ENCODE measurements around the gene CIB4. TPM values are rescaled to one million over a fixed set of nuclear protein-coding genes. Genes with fewer than 3 reads are reported as not detected.
"Not testable (repeated sequence)": the region's sequence is repeated elsewhere in the genome, so short reads cannot be mapped to it uniquely, and the experiment has no call there.

The CIB4 gene
- total and polyA plus RNA-seq, 9 of the 15 experiments (the other 6 are each of a cell fraction or from before 2014, with no cell fraction given): not detected

- TF ChIP-seq TEAD4 (IDR thresholded peaks at IDR 0.05; ENCODE audit: low read length) (no peak), TEAD4 (CRISPR knock-in tag; IDR thresholded peaks at IDR 0.05; ENCODE audit: borderline replicate concordance) (no peak)
Measured at GRCh38 chr2:26668041-26668440, 26.9 kb upstream of the CIB4 start (continued).

GRCh38 chr2:26666671-26667070 is 25.5 kb upstream of the CIB4 start:
- H3K9me3 ChIP-seq (replicated peaks; ENCODE audit: control insufficient read depth, insufficient read depth, low read depth, low read length): no peaks in the 10 kb centered on the region
- no peaks in the 10 kb centered on the region for H3K9me1 ChIP-seq (ENCODE audit: control insufficient read depth, insufficient read depth, low read length)
- intact Hi-C loops (cut with micrococcal nuclease) (no loop called here), in situ Hi-C loops (cut with MboI) (no loop called here)
- no peaks in the 10 kb centered on the region for H4K20me1 ChIP-seq (replicated peaks; ENCODE audit: control insufficient read depth, insufficient read depth, low read length)
- H3K79me2 ChIP-seq (ENCODE audit: control insufficient read depth, insufficient read depth, low read length): no peaks in the 10 kb centered on the region
- H3K4me3 ChIP-seq: no peak overlapping the region
- TF ChIP-seq EGR1 (conservative IDR thresholded peaks at IDR 0.05) (no peak), ZNF707 (CRISPR knock-in tag; conservative IDR thresholded peaks at IDR 0.05) (no peak), FOXA1 (IDR thresholded peaks at IDR 0.05; ENCODE audit: borderline replicate concordance) (no peak), SOX6 (IDR thresholded peaks at IDR 0.05) (no peak), LEF1 (IDR thresholded peaks at IDR 0.05) (no peak), HNRNPK (IDR thresholded peaks at IDR 0.05; ENCODE audit: low read depth, low read length, poor library complexity, severe bottlenecking) (no peak), L3MBTL2 (IDR thresholded peaks at IDR 0.05) (no peak), HNRNPL (IDR thresholded peaks at IDR 0.05; ENCODE audit: low read depth, low read length) (no peak), MXI1 (IDR thresholded peaks at IDR 0.05; ENCODE audit: low read depth, low read length) (no peak), RBM14 (IDR thresholded peaks at IDR 0.05; ENCODE audit: borderline replicate concordance, insufficient read depth, low read depth, low read length) (no peak), SMC3 (conservative IDR thresholded peaks at IDR 0.05; ENCODE audit: insufficient read depth, low read depth, low read length) (no peak)
- ChIA-PET CTCF (ENCODE audit: low intra/inter-chr PET ratio) (no interaction called here), POLR2A (interaction anchor here (0.7 kb wide), 1 partner anchor 9 kb away, joined by 3 read pairs; no protein-coding TSS in a partner anchor)
- no peak overlapping the region for H3K27ac ChIP-seq (ENCODE audit: extremely low read depth, low read depth, low read length)
- peaks cover 10 to 16% of the 10 kb centered on the region in 2 experiments; a peak in 4 of 5 replicates for H3K27me3 ChIP-seq (ENCODE audit: control insufficient read depth in 2 of 2, insufficient read depth in 2 of 2, low read length in 2 of 2)
- WGBS (ENCODE audit: insufficient coverage, low coverage, missing lambda C conversion rate): 4% methylated on average over 2 of the region's 2 CpGs
- DNase-seq (ENCODE audit: extremely low read depth in 1 of 4, low spot score in 3 of 4) (no peak), ATAC-seq (no peak), FAIRE-seq (no peak)
- no peaks in the 10 kb centered on the region for H3K4me1 ChIP-seq (replicated peaks in 1 of 2; ENCODE audit: control insufficient read depth in 2 of 2, insufficient read depth in 2 of 2, low read length in 2 of 2)
- H3K36me3 ChIP-seq (ENCODE audit: control insufficient read depth, insufficient read depth, low read length): no peaks in the 10 kb centered on the region
- H3K9ac ChIP-seq (ENCODE audit: insufficient read depth in 1 of 2, low read depth in 2 of 2, low read length in 2 of 2): no peak overlapping the region
- no peak overlapping the region for H2AFZ ChIP-seq (ENCODE audit: low read depth, low read length)
- no TSS peak for BruUV-seq (replicated peaks)
- no peak overlapping the region for H3K4me2 ChIP-seq (ENCODE audit: insufficient read depth, low read length)

- H3K9me1 ChIP-seq (ENCODE audit: control insufficient read depth, insufficient read depth, low read length); in situ Hi-C loops (cut with MboI): not testable (repeated sequence)
Measured at GRCh38 chr2:26665296-26665695, 24.1 kb upstream of the CIB4 start.

More at GRCh38 chr2:26665296-26665695, 24.1 kb upstream of the CIB4 start:
- ATAC-seq; H3K4me3 ChIP-seq; intact Hi-C loops (cut with micrococcal nuclease); CTCF ChIA-PET (ENCODE audit: low intra/inter-chr PET ratio); BruUV-seq (replicated peaks); FAIRE-seq; H3K36me3 ChIP-seq (ENCODE audit: control insufficient read depth, insufficient read depth, low read length); POLR2A ChIA-PET; H2AFZ ChIP-seq (ENCODE audit: low read depth, low read length); DNase-seq (ENCODE audit: extremely low read depth in 1 of 4, low spot score in 3 of 4); H3K4me1 ChIP-seq (replicated peaks in 1 of 2; ENCODE audit: control insufficient read depth in 2 of 2, insufficient read depth in 2 of 2, low read length in 2 of 2); H3K9ac ChIP-seq (ENCODE audit: insufficient read depth in 1 of 2, low read depth in 2 of 2, low read length in 2 of 2); H4K20me1 ChIP-seq (replicated peaks; ENCODE audit: control insufficient read depth, insufficient read depth, low read length); H3K9me3 ChIP-seq (replicated peaks; ENCODE audit: control insufficient read depth, insufficient read depth, low read depth, low read length); H3K27ac ChIP-seq (ENCODE audit: extremely low read depth, low read depth, low read length); H3K79me2 ChIP-seq (ENCODE audit: control insufficient read depth, insufficient read depth, low read length); H3K4me2 ChIP-seq (ENCODE audit: insufficient read depth, low read length): not testable (repeated sequence)
- peaks cover 5 to 11% of the 10 kb centered on the region in 2 experiments; a peak in 2 of 5 replicates for H3K27me3 ChIP-seq (ENCODE audit: control insufficient read depth in 2 of 2, insufficient read depth in 2 of 2, low read length in 2 of 2)
- 3% methylated on average over 8 of the region's 21 CpGs for WGBS (ENCODE audit: insufficient coverage, low coverage, missing lambda C conversion rate)
